ENCODE measurements around the gene IER3IP1. TPM values are rescaled to one million over a fixed set of nuclear protein-coding genes. Genes with fewer than 3 reads are reported as not detected.
"Not testable (repeated sequence)": the region's sequence is repeated elsewhere in the genome, so short reads cannot be mapped to it uniquely, and the experiment has no call there.

IER3IP1 gene
- total RNA-seq, 4 donors from 2014 or later = 2.2 to 11.6 (median 5.8) TPM

DNA sequence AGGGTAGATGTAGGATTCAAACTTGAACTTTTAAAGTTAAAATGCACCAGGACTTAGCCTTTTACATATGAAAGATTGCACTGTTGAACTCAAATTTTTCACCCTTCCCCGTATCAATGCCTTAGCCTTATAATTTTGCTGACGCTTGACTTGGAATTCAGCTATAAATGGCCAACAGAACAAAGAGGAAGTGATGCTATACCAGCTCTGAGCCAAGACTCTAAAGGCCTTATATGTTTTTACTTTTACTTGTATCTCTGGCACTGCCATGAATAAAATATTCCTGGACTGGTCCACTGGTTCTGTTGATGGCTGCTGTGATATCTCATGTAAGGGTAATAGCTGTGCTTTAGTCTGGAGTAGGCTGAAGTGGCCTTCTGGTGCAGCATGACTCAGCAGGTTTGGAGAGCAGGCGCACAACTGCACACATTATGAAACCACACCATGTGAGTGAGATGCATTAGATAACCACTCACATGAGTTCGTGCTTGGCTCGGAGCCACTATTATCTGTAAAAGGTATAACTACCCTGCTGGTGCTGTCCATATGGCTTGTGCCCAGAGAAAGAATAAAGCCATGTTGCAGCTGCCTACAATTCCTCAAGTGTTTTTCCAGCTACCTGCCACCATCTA is 8.4 kb upstream of the IER3IP1 start:
- no peak overlapping the region for H3K4me3 ChIP-seq
- H3K4me1 ChIP-seq = no peaks in the 10 kb centered on the region
- peaks cover 9% of the 10 kb centered on the region for H3K27me3 ChIP-seq
- intact Hi-C loops (cut with DNase I; ENCODE audit: low total_unique reads) = no loop called here
- no peak for DNase-seq
- TF ChIP-seq POLR2AphosphoS5 (IDR thresholded peaks at IDR 0.05) (no peak), EP300 (IDR thresholded peaks at IDR 0.05; ENCODE audit: low read depth) (no peak)
- in situ Hi-C loops (cut with MboI; ENCODE audit: low pct_ligation_motif_present in 1 of 4, low pct_unique_long_range_greater_than_20kb in 1 of 4, low sequenced_read_pairs in 3 of 4) = no loop called here
- H3K27ac ChIP-seq = no peak overlapping the region
- no peaks in the 10 kb centered on the region for H3K36me3 ChIP-seq
- H3K9me3 ChIP-seq = no peaks in the 10 kb centered on the region
- WGBS, 2 donors (ENCODE audit: low coverage in 1 of 2) = 88 to 100% methylated on average over 1 to 5 of the region's 5 CpGs

DNA sequence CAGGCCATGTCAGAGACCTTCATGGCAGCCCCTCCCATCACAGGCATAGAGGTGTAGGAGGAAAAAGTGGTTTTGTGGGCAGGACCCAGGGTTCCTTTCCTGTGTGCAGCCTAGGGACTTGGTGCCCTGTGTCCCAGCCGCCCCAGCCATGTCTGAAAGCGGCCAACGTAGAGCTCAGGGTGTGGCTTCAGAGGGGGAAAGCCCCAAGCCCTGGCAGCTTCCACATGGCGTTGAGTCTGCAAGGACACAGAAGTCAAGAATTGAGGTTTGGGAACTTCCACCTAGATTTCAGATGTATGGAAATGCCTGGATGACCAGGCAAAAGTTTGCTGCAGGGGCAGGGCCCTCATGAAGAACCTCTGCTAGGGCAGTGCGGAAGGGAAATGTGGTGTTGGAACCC is 6.0 kb upstream of the IER3IP1 start:
- H3K4me1 ChIP-seq; H3K27me3 ChIP-seq; H3K9me3 ChIP-seq; DNase-seq; H3K27ac ChIP-seq; H3K4me3 ChIP-seq; intact Hi-C loops (cut with DNase I; ENCODE audit: low total_unique reads); H3K36me3 ChIP-seq; in situ Hi-C loops (cut with MboI; ENCODE audit: low pct_ligation_motif_present in 1 of 4, low pct_unique_long_range_greater_than_20kb in 1 of 4, low sequenced_read_pairs in 3 of 4): not testable (repeated sequence)
- 75% methylated on average over 4 of the region's 5 CpGs; no CpG with 5 or more reads in 1 of the 2 donors for WGBS, 2 donors (ENCODE audit: low coverage in 1 of 2)

GRCh38 chr18:47180765-47181164 is 4.6 kb upstream of the IER3IP1 start:
- Histone ChIP-seq H3K4me1 (no peaks in the 10 kb centered on the region), H3K27me3 (no peaks in the 10 kb centered on the region), H3K9me3 (no peaks in the 10 kb centered on the region), H3K36me3 (no peaks in the 10 kb centered on the region), H3K27ac (no peak overlapping the region), H3K4me3 (no peak overlapping the region)
- in situ Hi-C loops (cut with MboI; ENCODE audit: low pct_ligation_motif_present in 1 of 4, low pct_unique_long_range_greater_than_20kb in 1 of 4, low sequenced_read_pairs in 3 of 4) = no loop called here
- intact Hi-C loops (cut with DNase I; ENCODE audit: low total_unique reads) = no loop called here
- TF ChIP-seq CTCF (IDR thresholded peaks at IDR 0.05) (no peak), POLR2A (IDR thresholded peaks at IDR 0.05) (no peak), EP300 (IDR thresholded peaks at IDR 0.05; ENCODE audit: low read depth) (no peak), POLR2AphosphoS5 (IDR thresholded peaks at IDR 0.05) (no peak)
- 75 to 90% methylated on average over 3 of the region's 3 CpGs for WGBS, 2 donors (ENCODE audit: low coverage in 1 of 2)
- DNase-seq = no peak

DNA sequence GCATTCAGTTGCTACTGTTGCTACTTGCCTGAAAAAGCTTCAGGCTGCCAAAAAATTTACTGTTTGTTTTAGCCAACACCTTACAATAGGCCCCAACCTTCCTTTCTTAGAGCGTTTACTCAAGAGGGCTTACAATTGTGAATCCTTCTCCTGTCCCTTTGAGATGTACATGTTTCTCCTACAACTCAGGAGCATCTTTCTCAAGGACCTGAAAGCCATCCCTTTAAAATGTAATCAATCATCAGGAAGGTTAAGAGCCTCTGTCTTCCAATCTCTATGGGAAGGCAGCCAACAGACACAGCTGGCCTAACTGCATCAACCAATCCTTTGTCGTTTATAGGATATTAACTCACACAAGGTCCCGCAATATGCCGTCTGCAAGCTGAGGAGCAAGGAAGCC is 3.4 kb upstream of the IER3IP1 start:
- TF ChIP-seq POLR2A (IDR thresholded peaks at IDR 0.05) (no peak), EP300 (IDR thresholded peaks at IDR 0.05; ENCODE audit: low read depth) (no peak), POLR2AphosphoS5 (IDR thresholded peaks at IDR 0.05) (no peak), CTCF (IDR thresholded peaks at IDR 0.05) (no peak)
- H3K27me3 ChIP-seq = no peaks in the 10 kb centered on the region
- H3K4me1 ChIP-seq = peaks cover 3 to 9% (median 7%) of the 10 kb centered on the region in 4 donors
- WGBS, 2 donors (ENCODE audit: low coverage in 1 of 2) = 23 to 48% methylated on average over 2 to 4 of the region's 4 CpGs
- H3K9me3 ChIP-seq = no peaks in the 10 kb centered on the region
- H3K27ac ChIP-seq = no peak overlapping the region
- in situ Hi-C loops (cut with MboI; ENCODE audit: low pct_ligation_motif_present in 1 of 4, low pct_unique_long_range_greater_than_20kb in 1 of 4, low sequenced_read_pairs in 3 of 4) = no loop called here
- DNase-seq = no peak
- intact Hi-C loops (cut with DNase I; ENCODE audit: low total_unique reads) = no loop called here
- H3K4me3 ChIP-seq = no peak overlapping the region
- H3K36me3 ChIP-seq = no peaks in the 10 kb centered on the region

- peaks cover 6 to 27% (median 16%) of the 10 kb centered on the region in 4 donors for H3K4me1 ChIP-seq
- no peaks in the 10 kb centered on the region for H3K36me3 ChIP-seq
- H3K27me3 ChIP-seq = no peaks in the 10 kb centered on the region
- TF ChIP-seq CTCF (IDR thresholded peaks at IDR 0.05) (no peak), EP300 (IDR thresholded peaks at IDR 0.05; ENCODE audit: low read depth) (no peak), POLR2AphosphoS5 (IDR thresholded peaks at IDR 0.05) (no peak), POLR2A (IDR thresholded peaks at IDR 0.05) (no peak)
- peak overlapping the region; percentile 84 to 89 (median 86) for H3K27ac ChIP-seq
- intact Hi-C loops (cut with DNase I; ENCODE audit: low total_unique reads) = no loop called here
- in situ Hi-C loops (cut with MboI; ENCODE audit: low pct_ligation_motif_present in 1 of 4, low pct_unique_long_range_greater_than_20kb in 1 of 4, low sequenced_read_pairs in 3 of 4) = no loop called here
- 2 to 12% methylated on average over 7 to 24 of the region's 24 CpGs for WGBS, 2 donors (ENCODE audit: low coverage in 1 of 2)
- peak overlapping the region; percentile 56 to 86 (median 80) for H3K4me3 ChIP-seq
- H3K9me3 ChIP-seq = no peaks in the 10 kb centered on the region
- DNase-seq = peak; percentile 11
These were observed 774 bp downstream of the IER3IP1 start for GRCh38 chr18:47175283-47175897.
